ENCODE data around the gene U2AF1.
"Not testable (repeated sequence)": the region's sequence is repeated elsewhere in the genome, so short reads cannot be mapped to it uniquely, and the experiment has no call there.

DNA sequence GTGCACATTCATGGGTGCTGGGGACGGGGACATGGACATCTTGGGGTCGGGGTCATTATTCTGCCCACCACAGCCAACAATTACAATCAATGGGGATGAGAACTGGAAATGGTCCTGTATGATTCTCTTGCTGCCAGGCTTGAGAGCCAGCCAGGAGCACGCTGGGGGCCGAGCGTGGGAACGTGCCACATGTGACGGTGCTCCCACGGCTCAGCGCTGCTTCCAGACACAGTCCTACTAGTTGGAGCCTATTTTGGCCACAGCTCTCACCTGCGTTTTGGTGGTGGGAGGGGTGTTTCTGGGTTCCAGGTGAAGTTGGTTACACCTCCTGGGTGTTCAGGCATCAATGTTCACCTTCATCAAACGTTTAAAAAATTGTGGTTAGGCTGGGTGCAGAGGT, 42.0 kb upstream of the U2AF1 start:
- not testable (repeated sequence) for TF ChIP-seq CTCF (IDR thresholded peaks at IDR 0.05; ENCODE audit: control extremely low read depth in 1 of 3, insufficient read depth in 1 of 3, low read depth in 1 of 3, low read length in 3 of 3); CBX8 (IDR thresholded peaks at IDR 0.05; ENCODE audit: borderline replicate concordance, low read depth, low read length); USF2 (IDR thresholded peaks at IDR 0.05; ENCODE audit: low read length); POLR2AphosphoS5 (IDR thresholded peaks at IDR 0.05; ENCODE audit: low read depth, low read length); JUND (IDR thresholded peaks at IDR 0.05; ENCODE audit: low read length); POLR2A (IDR thresholded peaks at IDR 0.05; ENCODE audit: control extremely low read depth in 1 of 2, low read depth in 2 of 2, low read length in 2 of 2); SAP30 (IDR thresholded peaks at IDR 0.05; ENCODE audit: insufficient read depth, insufficient replicate concordance, low read length); MAFK (IDR thresholded peaks at IDR 0.05; ENCODE audit: low read depth, low read length); EZH2 (IDR thresholded peaks at IDR 0.05; ENCODE audit: low read depth, low read length, severe bottlenecking); TAF1 (IDR thresholded peaks at IDR 0.05; ENCODE audit: low read depth, low read length); SP1 (IDR thresholded peaks at IDR 0.05; ENCODE audit: low read depth, low read length); JUN (IDR thresholded peaks at IDR 0.05; ENCODE audit: low read depth, low read length); EP300 (IDR thresholded peaks at IDR 0.05; ENCODE audit: borderline replicate concordance in 1 of 2, low read depth in 2 of 2, low read length in 2 of 2)
